GM18526 (cell line): ENCODE data around the gene RIC8A.

Experiments
- POLR2A ChIP-seq: IDR thresholded peaks from 3 replicates; pipeline ENCODE4 v1.6.1; 2011; ENCODE audit not compliant: insufficient read length; ENCODE audit errors: extremely low read depth

RIC8A gene

GRCh38 chr11:205221-206001, 2.1 kb upstream of the RIC8A start:
- TF ChIP-seq POLR2A: no peak

- no peak for TF ChIP-seq POLR2A
Observed at GRCh38 chr11:206002-206384, 1.5 kb upstream of the RIC8A start.

- TF ChIP-seq POLR2A: no peak
Observed at GRCh38 chr11:206526-207207, 841 bp upstream of the RIC8A start.

GRCh38 chr11:207863-208180, 314 bp downstream of the RIC8A start:
- TF ChIP-seq POLR2A: no peak

DNA sequence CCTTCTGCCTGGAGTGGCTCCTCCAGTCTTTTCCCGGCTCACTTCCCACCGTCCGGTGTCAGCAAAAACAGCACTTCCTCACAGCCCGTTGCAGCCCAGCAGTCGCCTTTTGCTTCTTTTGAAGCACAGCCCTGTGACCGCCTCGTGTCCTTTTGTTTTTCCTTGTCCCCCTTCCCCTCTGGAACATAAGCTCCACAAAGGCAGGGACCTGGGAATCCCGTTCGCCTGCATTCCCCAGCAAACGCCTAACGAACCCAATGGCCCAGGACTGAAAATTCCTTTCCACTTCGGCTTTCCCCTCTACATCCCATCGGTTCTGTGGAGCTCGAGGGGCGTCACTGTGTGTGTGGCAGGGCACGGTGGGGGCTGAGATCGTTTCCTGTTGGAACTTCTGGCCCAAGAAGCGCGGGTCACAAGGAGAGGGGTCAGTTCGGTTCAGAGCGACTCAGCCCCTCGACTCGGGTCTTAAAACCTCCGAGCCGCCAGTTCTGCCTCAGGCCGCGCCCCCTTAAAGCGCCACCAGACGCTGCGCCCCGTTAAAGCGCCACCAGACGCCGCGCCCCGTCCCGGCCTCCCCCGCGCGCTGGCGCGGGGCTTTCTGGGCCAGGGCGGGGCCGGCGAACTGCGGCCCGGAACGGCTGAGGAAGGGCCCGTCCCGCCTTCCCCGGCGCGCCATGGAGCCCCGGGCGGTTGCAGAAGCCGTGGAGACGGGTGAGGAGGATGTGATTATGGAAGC, 841 bp downstream of the RIC8A start:
- TF ChIP-seq POLR2A: peak; percentile 68

DNA sequence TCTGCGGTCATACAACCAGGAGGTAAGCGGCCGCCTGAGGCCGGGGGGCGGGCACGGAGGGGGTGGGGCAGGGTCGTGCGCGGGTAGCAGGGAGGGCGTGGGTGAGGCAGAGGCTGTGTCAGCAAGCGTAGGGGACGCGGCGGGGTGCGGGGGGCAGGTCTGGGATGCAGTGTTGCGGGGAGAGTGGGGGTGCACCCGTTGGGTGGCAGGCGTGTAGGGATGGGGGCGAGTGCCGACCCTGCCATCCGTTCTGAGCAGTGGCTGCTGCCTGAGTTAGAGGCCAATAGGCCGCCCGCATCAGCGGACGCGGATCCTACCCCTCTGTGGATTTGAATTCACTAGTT, 1.4 kb downstream of the RIC8A start:
- TF ChIP-seq POLR2A: no peak

GRCh38 chr11:209275-210121, 2.0 kb downstream of the RIC8A start:
- no peak for TF ChIP-seq POLR2A

GRCh38 chr11:210122-210802, 2.8 kb downstream of the RIC8A start:
- TF ChIP-seq POLR2A: no peak

- TF ChIP-seq POLR2A: no peak
Observed at GRCh38 chr11:210803-211180, 3.3 kb downstream of the RIC8A start.

- no peak for TF ChIP-seq POLR2A
Observed at GRCh38 chr11:211295-211694, 3.8 kb downstream of the RIC8A start.

DNA sequence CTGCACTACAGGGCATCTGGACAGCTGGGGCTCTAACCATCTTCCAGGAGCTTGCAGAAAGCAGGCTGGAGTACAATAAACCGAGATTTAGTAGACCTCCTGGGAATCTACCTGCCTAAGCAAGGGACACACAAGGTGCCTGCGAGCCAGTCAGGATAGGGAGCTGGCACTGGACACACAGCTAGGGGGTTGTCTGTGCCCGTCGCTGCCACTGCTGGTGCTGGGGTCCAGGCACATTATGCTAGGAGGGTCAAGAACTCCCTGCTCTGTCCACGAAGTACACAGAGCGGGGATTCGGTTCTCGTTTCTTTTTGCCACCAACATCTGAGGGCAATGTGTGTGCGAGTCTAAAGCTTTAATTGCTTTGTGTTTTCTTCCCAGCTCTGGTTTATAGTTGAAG, 4.2 kb downstream of the RIC8A start:
- no peak for TF ChIP-seq POLR2A

DNA sequence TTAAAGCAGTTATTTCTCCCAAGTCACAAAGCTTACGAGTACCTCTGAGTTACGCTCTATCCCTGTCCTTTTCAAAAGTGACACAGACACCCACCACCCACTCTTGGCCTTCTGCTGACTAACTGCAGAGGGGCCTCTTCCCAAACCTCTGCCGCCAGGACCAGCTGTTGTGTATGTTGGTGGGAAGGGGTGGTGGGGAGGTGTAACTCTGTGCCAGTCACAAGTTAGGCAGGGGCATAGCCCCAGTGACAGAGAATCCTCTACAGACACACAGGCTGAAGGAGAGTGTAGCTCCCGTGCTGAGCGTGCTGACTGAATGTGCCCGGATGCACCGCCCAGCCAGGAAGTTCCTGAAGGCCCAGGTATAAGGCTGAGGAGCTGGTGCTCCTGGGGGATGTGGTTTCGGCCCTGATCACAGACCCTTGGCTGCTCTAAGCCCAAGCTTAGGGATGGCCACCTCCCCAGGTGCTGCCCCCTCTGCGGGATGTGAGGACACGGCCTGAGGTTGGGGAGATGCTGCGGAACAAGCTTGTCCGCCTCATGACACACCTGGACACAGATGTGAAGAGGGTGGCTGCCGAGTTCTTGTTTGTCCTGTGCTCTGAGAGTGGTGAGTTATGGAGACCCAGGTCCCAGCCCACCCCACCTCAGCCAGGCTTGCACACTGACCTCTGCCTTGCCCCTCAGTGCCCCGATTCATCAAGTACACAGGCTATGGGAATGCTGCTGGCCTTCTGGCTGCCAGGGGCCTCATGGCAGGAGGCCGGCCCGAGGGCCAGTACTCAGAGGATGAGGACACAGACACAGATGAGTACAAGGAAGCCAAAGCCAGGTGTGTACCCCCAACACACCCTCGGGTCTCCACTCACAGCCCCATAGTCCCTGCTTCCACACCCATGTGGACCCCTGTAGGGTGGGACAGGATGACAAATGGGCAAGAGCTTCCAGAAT, 4.9 kb downstream of the RIC8A start:
- no peak for TF ChIP-seq POLR2A

- no peak for TF ChIP-seq POLR2A
Observed at GRCh38 chr11:213111-213510, 5.6 kb downstream of the RIC8A start.

DNA sequence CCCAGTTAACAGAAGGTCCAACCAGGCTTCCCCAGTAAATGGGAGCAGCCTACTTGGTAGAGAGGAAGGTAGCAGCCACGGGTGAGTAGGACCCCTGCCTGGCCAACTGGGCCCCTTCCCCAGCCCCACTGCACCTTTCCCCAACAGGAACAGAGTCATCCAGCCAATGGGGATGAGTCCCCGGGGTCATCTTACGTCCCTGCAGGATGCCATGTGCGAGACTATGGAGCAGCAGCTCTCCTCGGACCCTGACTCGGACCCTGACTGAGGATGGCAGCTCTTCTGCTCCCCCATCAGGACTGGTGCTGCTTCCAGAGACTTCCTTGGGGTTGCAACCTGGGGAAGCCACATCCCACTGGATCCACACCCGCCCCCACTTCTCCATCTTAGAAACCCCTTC, 6.6 kb downstream of the RIC8A start:
- TF ChIP-seq POLR2A: no peak

- TF ChIP-seq POLR2A: no peak
Observed at GRCh38 chr11:215581-216037, 8.1 kb downstream of the RIC8A start.
